HEK293 (cell line): ENCODE measurements around the gene PDE1C.

Experiments
- CTCF ChIA-PET: fragments of 350-600 bp; formaldehyde crosslinking; extraction: SDS; loops from one replicate; lab custom pipeline; 2021; ENCODE audit warnings: antibody characterized with exemption; lab: Yijun Ruan, JAX
- POLR2A ChIA-PET: fragments of 300-600 bp; formaldehyde crosslinking; extraction: SDS; loops from one replicate; lab custom pipeline; 2020; ENCODE audit warnings: antibody characterized with exemption, inconsistent platforms; lab: Yijun Ruan, JAX
- H3K27ac ChIP-seq: fragments of 200-500 bp; sonication (Bioruptor generic); 2 replicates; pipeline ENCODE4 v1.5.1; 2014; ENCODE audit warnings: low read depth, low read length, control low read depth, inconsistent platforms; ENCODE audit errors: extremely low read depth
- H3K36me3 ChIP-seq, 2 experiments: fragments of 200-500 bp in 1 of 2; sonication (Bioruptor generic) in 1 of 2; 1 replicate in 1 of 2; 2 replicates in 1 of 2; pipeline ENCODE4 v1.5.1; 2014 to 2017; ENCODE audit warnings: inconsistent platforms in 2 of 2, low read length in 2 of 2; ENCODE audit not compliant: control insufficient read depth in 2 of 2, insufficient read depth in 1 of 2
- H3K4me1 ChIP-seq: fragments of 200-500 bp; sonication (Bioruptor generic); 2 replicates; pipeline ENCODE4 v1.5.1; 2014; ENCODE audit warnings: mild to moderate bottlenecking, low read length, inconsistent platforms; ENCODE audit not compliant: control insufficient read depth, insufficient read depth
- H3K4me3 ChIP-seq: 2 replicates; pipeline ENCODE4 v1.5.1; 2011; ENCODE audit warnings: low read depth, mild to moderate bottlenecking, control low read depth, low read length, moderate library complexity
- H3K9me3 ChIP-seq: fragments of 200-500 bp; sonication (Bioruptor generic); 2 replicates; pipeline ENCODE4 v1.5.1; 2014; ENCODE audit warnings: low read depth, low read length, inconsistent platforms; ENCODE audit not compliant: control insufficient read depth, insufficient read depth
- AEBP2 ChIP-seq: fragments of 450-650 bp; formaldehyde crosslinking; IDR thresholded peaks from 2 replicates; pipeline ENCODE4 v1.5.1; 2016; ENCODE audit warnings: missing biosample characterization, missing genetic modification characterization, borderline replicate concordance
- BCL11B ChIP-seq: fragments of 450-650 bp; formaldehyde crosslinking; IDR thresholded peaks from 2 replicates; pipeline ENCODE4 v1.5.1; 2016; ENCODE audit warnings: low read depth, missing biosample characterization, missing genetic modification characterization
- GLI2 ChIP-seq: fragments of 450-650 bp; formaldehyde crosslinking; IDR thresholded peaks from 2 replicates; pipeline ENCODE4; 2017; ENCODE audit warnings: missing biosample characterization, missing genetic modification characterization, low read depth, borderline replicate concordance
- KLF9 ChIP-seq: fragments of 450-650 bp; formaldehyde crosslinking; IDR thresholded peaks from 2 replicates; pipeline ENCODE4 v1.5.1; 2016; ENCODE audit warnings: missing biosample characterization, missing genetic modification characterization, low read depth
- MEIS1 ChIP-seq: sonication (generic); formaldehyde crosslinking; IDR thresholded peaks from 2 replicates; pipeline ENCODE4 v1.8.1; 2022; ENCODE audit warnings: missing genetic modification reagents, mild to moderate bottlenecking, borderline replicate concordance
- SCRT2 ChIP-seq: fragments of 450-650 bp; formaldehyde crosslinking; IDR thresholded peaks from 2 replicates; pipeline ENCODE4 v1.5.1; 2016; ENCODE audit warnings: missing biosample characterization, missing genetic modification characterization
- SP2 ChIP-seq: fragments of 450-650 bp; formaldehyde crosslinking; IDR thresholded peaks from 2 replicates; pipeline ENCODE4 v1.5.1; 2016; ENCODE audit warnings: missing biosample characterization, missing genetic modification characterization
- ZBTB48 ChIP-seq: fragments of 450-650 bp; formaldehyde crosslinking; IDR thresholded peaks from 2 replicates; pipeline ENCODE4 v1.5.1; 2016; ENCODE audit warnings: missing biosample characterization, missing genetic modification characterization
- ZIC2 ChIP-seq: fragments of 450-650 bp; formaldehyde crosslinking; IDR thresholded peaks from 2 replicates; pipeline ENCODE4 v1.5.1; 2016; ENCODE audit warnings: missing biosample characterization, missing genetic modification characterization
- ZNF112 ChIP-seq: fragments of 450-650 bp; formaldehyde crosslinking; IDR thresholded peaks from 2 replicates; pipeline ENCODE4 v1.5.0; 2017; ENCODE audit warnings: missing biosample characterization, missing genetic modification characterization
- ZNF133 ChIP-seq: fragments of 450-650 bp; formaldehyde crosslinking; IDR thresholded peaks from 2 replicates; pipeline ENCODE4 v1.5.1; 2016; ENCODE audit warnings: missing biosample characterization, missing genetic modification characterization
- ZNF16 ChIP-seq: fragments of 450-650 bp; formaldehyde crosslinking; IDR thresholded peaks from 2 replicates; pipeline ENCODE4 v1.5.1; 2016; ENCODE audit warnings: low read depth, missing biosample characterization, missing genetic modification characterization
- ZNF169 ChIP-seq: fragments of 450-650 bp; formaldehyde crosslinking; IDR thresholded peaks from 2 replicates; pipeline ENCODE4 v1.5.1; 2016; ENCODE audit warnings: missing biosample characterization, missing genetic modification characterization
- ZNF280C ChIP-seq: fragments of 450-650 bp; formaldehyde crosslinking; IDR thresholded peaks from 2 replicates; pipeline ENCODE4 v1.5.1; 2016; ENCODE audit warnings: missing biosample characterization, missing genetic modification characterization
- ZNF391 ChIP-seq: fragments of 450-650 bp; formaldehyde crosslinking; IDR thresholded peaks from 2 replicates; pipeline ENCODE4 v1.5.1; 2016; ENCODE audit warnings: low read depth, missing biosample characterization, missing genetic modification characterization, borderline replicate concordance
- ZNF473 ChIP-seq: fragments of 450-650 bp; formaldehyde crosslinking; IDR thresholded peaks from 2 replicates; pipeline ENCODE4 v1.5.1; 2017; ENCODE audit warnings: missing biosample characterization, missing genetic modification characterization
- ZNF510 ChIP-seq: fragments of 450-650 bp; formaldehyde crosslinking; IDR thresholded peaks from 2 replicates; pipeline ENCODE4 v1.5.1; 2018; ENCODE audit warnings: mild to moderate bottlenecking, missing genetic modification characterization, missing biosample characterization; ENCODE audit not compliant: insufficient replicate concordance
- ZNF518A ChIP-seq: fragments of 450-650 bp; formaldehyde crosslinking; conservative IDR thresholded peaks from 2 replicates; pipeline ENCODE4 v1.5.1; 2016; ENCODE audit warnings: low read depth, missing biosample characterization, missing genetic modification characterization
- ZNF521 ChIP-seq: fragments of 450-650 bp; formaldehyde crosslinking; IDR thresholded peaks from 2 replicates; pipeline ENCODE4 v1.5.1; 2017; ENCODE audit warnings: missing biosample characterization, mild to moderate bottlenecking, missing genetic modification characterization
- ZNF555 ChIP-seq: fragments of 450-650 bp; formaldehyde crosslinking; conservative IDR thresholded peaks from 2 replicates; pipeline ENCODE4 v1.5.1; 2017; ENCODE audit warnings: missing biosample characterization, mild to moderate bottlenecking, missing genetic modification characterization, inconsistent platforms
- ZNF785 ChIP-seq: fragments of 450-650 bp; formaldehyde crosslinking; IDR thresholded peaks from 2 replicates; pipeline ENCODE4 v1.5.1; 2016; ENCODE audit warnings: missing biosample characterization, missing genetic modification characterization

Gene PDE1C

GRCh38 chr7:32001948-32002347 lies 68.3 kb downstream of the PDE1C start:
- ChIA-PET POLR2A (no interaction called here), CTCF (interaction anchor here (0.6 kb wide), 1 partner anchor 51 kb away, joined by 3 read pairs; no protein-coding TSS in a partner anchor)
- Histone ChIP-seq H3K4me1 (no peaks in the 10 kb centered on the region), H3K36me3 (no peaks in the 10 kb centered on the region), H3K27ac (no peak overlapping the region), H3K4me3 (no peak overlapping the region), H3K9me3 (no peaks in the 10 kb centered on the region)
- peak; percentile 61 for TF ChIP-seq ZNF510 (tag by site-specific recombination)
- TF ChIP-seq ZNF785 (tag by site-specific recombination): no peak
- TF ChIP-seq AEBP2: no peak
- no peak for TF ChIP-seq ZNF169 (tag by site-specific recombination)
- no peak for TF ChIP-seq ZBTB48
- TF ChIP-seq ZNF280C: no peak
- TF ChIP-seq SP2 (tag by site-specific recombination): no peak
- no peak for TF ChIP-seq ZIC2 (tag by site-specific recombination)
- TF ChIP-seq ZNF473 (tag by site-specific recombination): no peak

- H3K27ac ChIP-seq: no peak overlapping the region
- ChIA-PET POLR2A (no interaction called here), CTCF (interaction anchor here (0.6 kb wide), 1 partner anchor 215 kb away, joined by 3 read pairs; no protein-coding TSS in a partner anchor)
- H3K4me1 ChIP-seq: no peaks in the 10 kb centered on the region
- no peak for TF ChIP-seq ZNF112 (tag by site-specific recombination)
- TF ChIP-seq ZNF133 (tag by site-specific recombination): no peak
- no peak for TF ChIP-seq ZNF521 (tag by site-specific recombination)
- TF ChIP-seq ZNF391 (tag by site-specific recombination): no peak
- TF ChIP-seq ZNF16 (tag by site-specific recombination): no peak
- no peak for TF ChIP-seq KLF9 (tag by site-specific recombination)
- TF ChIP-seq GLI2 (tag by site-specific recombination): no peak
- no peak for TF ChIP-seq ZNF555 (tag by site-specific recombination)
- TF ChIP-seq SCRT2 (tag by site-specific recombination): no peak
- no peak for TF ChIP-seq BCL11B (tag by site-specific recombination)
- no peak for TF ChIP-seq ZNF518A
- no peak for TF ChIP-seq MEIS1 (CRISPR knock-in tag)
- H3K9me3 ChIP-seq: no peaks in the 10 kb centered on the region
- H3K36me3 ChIP-seq: no peaks in the 10 kb centered on the region
- H3K4me3 ChIP-seq: no peak overlapping the region
These were observed 72.8 kb downstream of the PDE1C start for GRCh38 chr7:31997423-31997822.
